ENCODE results near the gene SAFB2. TPM values are rescaled to one million over a fixed set of nuclear protein-coding genes. Genes with fewer than 3 reads are reported as not detected.

Gene SAFB2
- total and polyA plus RNA-seq, 9 of the 15 experiments (the other 6 are each of a cell fraction or from before 2014, with no cell fraction given), result 4.5 to 103 (median 47.3) TPM

- no peak for TF ChIP-seq TRIM25 (IDR thresholded peaks at IDR 0.05; ENCODE audit: borderline replicate concordance)
- no peak for TF ChIP-seq CTCFL (IDR thresholded peaks at IDR 0.05; ENCODE audit: borderline replicate concordance, insufficient read depth, low read depth, low read length, poor library complexity, severe bottlenecking)
- TF ChIP-seq GTF2A2 (tag; IDR thresholded peaks at IDR 0.05), result no peak
- TF ChIP-seq TEAD4 (IDR thresholded peaks at IDR 0.05; ENCODE audit: low read length), result no peak
- no peak for TF ChIP-seq TEAD4 (CRISPR knock-in tag; IDR thresholded peaks at IDR 0.05; ENCODE audit: borderline replicate concordance)
- TF ChIP-seq PTRF (tag; IDR thresholded peaks at IDR 0.05), result no peak
- no peak for TF ChIP-seq ILK (tag; IDR thresholded peaks at IDR 0.05; ENCODE audit: borderline replicate concordance, low read depth)
- no peak for TF ChIP-seq KDM2B (CRISPR knock-in tag; IDR thresholded peaks at IDR 0.05)
- no peak for TF ChIP-seq SMARCC2 (IDR thresholded peaks at IDR 0.05; ENCODE audit: low read depth)
- no peak for TF ChIP-seq KHSRP (IDR thresholded peaks at IDR 0.05)
- no peak for TF ChIP-seq ZBTB12 (CRISPR knock-in tag; IDR thresholded peaks at IDR 0.05)
- TF ChIP-seq E2F6 (IDR thresholded peaks at IDR 0.05; ENCODE audit: borderline replicate concordance in 1 of 2, extremely low read depth in 1 of 2, insufficient read depth in 1 of 2, insufficient read length in 1 of 2, low read depth in 1 of 2, low read length in 1 of 2, poor library complexity in 1 of 2, severe bottlenecking in 1 of 2), result peak in 1 of 2 experiments; percentile 33
- no peak for TF ChIP-seq FOSL1 (tag; conservative IDR thresholded peaks at IDR 0.05)
- TF ChIP-seq MXI1 (IDR thresholded peaks at IDR 0.05; ENCODE audit: low read depth, low read length), result no peak
- no peak for TF ChIP-seq ZNF354B (CRISPR knock-in tag; IDR thresholded peaks at IDR 0.05)
- TF ChIP-seq KAT2B (IDR thresholded peaks at IDR 0.05; ENCODE audit: low read depth, low read length), result no peak
- TF ChIP-seq NELFE (IDR thresholded peaks at IDR 0.05; ENCODE audit: insufficient read depth, insufficient read length), result no peak
- no peak for TF ChIP-seq FOXK1 (CRISPR knock-in tag; IDR thresholded peaks at IDR 0.05; ENCODE audit: borderline replicate concordance)
- TF ChIP-seq EWSR1 (IDR thresholded peaks at IDR 0.05; ENCODE audit: borderline replicate concordance, low read depth, partially characterized antibody), result no peak
- no peak for TF ChIP-seq E2F1 (CRISPR knock-in tag; IDR thresholded peaks at IDR 0.05)
These were observed 36.9 kb downstream of the SAFB2 start (continued) for GRCh38 chr19:5585461-5586299.

Measured in K562 (cell line).